Testis (tissue), 2 donors: Measurements from ENCODE around the gene ABCA8.

Source experiments
- POLR2A ChIP-seq: fragments of 450-650 bp; IDR thresholded peaks from one replicate; pipeline ENCODE4 v1.6.1; 2017; ENCODE audit warnings: antibody characterized with exemption, mild to moderate bottlenecking, moderate library complexity
- TF ChIP-seq, protein P1 (sequence below), 3 experiments: fragments of 450-650 bp in 2 of 3; fragments of 200-600 bp in 1 of 3; sonication (generic) in 1 of 3; IDR thresholded peaks; one replicate each; pipeline ENCODE4 v1.5.1; 2016 to 2019; ENCODE audit warnings: antibody characterized with exemption in 3 of 3, mild to moderate bottlenecking in 2 of 3, moderate library complexity in 1 of 3

DNA sequence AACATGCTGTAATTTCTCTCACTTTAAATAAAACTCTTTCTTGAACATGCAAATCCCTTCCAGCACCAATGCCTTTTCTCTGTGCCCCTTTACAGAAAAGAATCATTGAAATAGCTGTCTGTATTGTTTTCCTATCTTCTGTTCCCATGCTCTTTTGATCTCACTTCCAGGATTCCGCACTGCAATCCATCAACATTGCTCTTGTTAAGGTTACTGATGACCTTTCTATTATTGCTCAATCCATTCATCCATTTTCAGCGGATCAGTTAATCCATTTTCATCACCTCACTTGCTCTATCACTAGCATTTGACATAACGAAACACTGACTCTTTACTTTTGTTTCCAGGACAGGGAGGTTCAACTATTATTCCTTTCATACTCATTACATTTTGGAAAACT is 130.5 kb downstream of the ABCA8 start:
- TF ChIP-seq, protein P1, sequence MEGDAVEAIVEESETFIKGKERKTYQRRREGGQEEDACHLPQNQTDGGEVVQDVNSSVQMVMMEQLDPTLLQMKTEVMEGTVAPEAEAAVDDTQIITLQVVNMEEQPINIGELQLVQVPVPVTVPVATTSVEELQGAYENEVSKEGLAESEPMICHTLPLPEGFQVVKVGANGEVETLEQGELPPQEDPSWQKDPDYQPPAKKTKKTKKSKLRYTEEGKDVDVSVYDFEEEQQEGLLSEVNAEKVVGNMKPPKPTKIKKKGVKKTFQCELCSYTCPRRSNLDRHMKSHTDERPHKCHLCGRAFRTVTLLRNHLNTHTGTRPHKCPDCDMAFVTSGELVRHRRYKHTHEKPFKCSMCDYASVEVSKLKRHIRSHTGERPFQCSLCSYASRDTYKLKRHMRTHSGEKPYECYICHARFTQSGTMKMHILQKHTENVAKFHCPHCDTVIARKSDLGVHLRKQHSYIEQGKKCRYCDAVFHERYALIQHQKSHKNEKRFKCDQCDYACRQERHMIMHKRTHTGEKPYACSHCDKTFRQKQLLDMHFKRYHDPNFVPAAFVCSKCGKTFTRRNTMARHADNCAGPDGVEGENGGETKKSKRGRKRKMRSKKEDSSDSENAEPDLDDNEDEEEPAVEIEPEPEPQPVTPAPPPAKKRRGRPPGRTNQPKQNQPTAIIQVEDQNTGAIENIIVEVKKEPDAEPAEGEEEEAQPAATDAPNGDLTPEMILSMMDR (IDR thresholded peaks at IDR 0.05): no peak
- no peak for TF ChIP-seq POLR2A
